Neural progenitor cell (in vitro differentiated cells): ENCODE measurements around the gene GIN1. TPM values are rescaled to one million over a fixed set of nuclear protein-coding genes. Genes with fewer than 3 reads are reported as not detected.

Experiments
- DNase-seq: peaks from one replicate; pipeline ENCODE4 v3.0.0-alpha.2; 2016; ENCODE audit warnings: low spot score
- H2AFZ ChIP-seq: fragments of 200-600 bp; sonication (generic); replicated peaks from 2 replicates; pipeline ENCODE4 v1.6.1; 2016; ENCODE audit warnings: antibody characterized with exemption
- H3F3A ChIP-seq: fragments of 200-600 bp; sonication (generic); 2 replicates; pipeline ENCODE4 v1.6.1; 2016; ENCODE audit warnings: antibody characterized with exemption, low read depth
- H3K27ac ChIP-seq: fragments of 200-600 bp; sonication (generic); 2 replicates; pipeline ENCODE4 v1.5.1; 2016; ENCODE audit warnings: mild to moderate bottlenecking
- H3K27me3 ChIP-seq: fragments of 200-600 bp; sonication (generic); 2 replicates; pipeline ENCODE4 v1.6.1; 2016; ENCODE audit warnings: mild to moderate bottlenecking, moderate library complexity
- H3K36me3 ChIP-seq: fragments of 200-600 bp; sonication (generic); 2 replicates; pipeline ENCODE4 v1.5.1; 2016
- H3K4me1 ChIP-seq: fragments of 200-600 bp; sonication (generic); 2 replicates; pipeline ENCODE4 v1.6.1; 2016; ENCODE audit warnings: mixed run types
- H3K4me2 ChIP-seq: fragments of 200-600 bp; sonication (generic); 2 replicates; pipeline ENCODE4 v1.6.1; 2016
- H3K4me3 ChIP-seq: fragments of 200-600 bp; sonication (generic); 2 replicates; pipeline ENCODE4 v1.5.1; 2016
- H3K79me2 ChIP-seq: fragments of 200-600 bp; sonication (generic); 2 replicates; pipeline ENCODE4 v1.6.1; 2016; ENCODE audit warnings: low read depth
- H3K9ac ChIP-seq: fragments of 200-600 bp; sonication (generic); 2 replicates; pipeline ENCODE4 v1.6.1; 2016
- H3K9me3 ChIP-seq: fragments of 200-600 bp; sonication (generic); 2 replicates; pipeline ENCODE4 v1.5.1; 2016; ENCODE audit warnings: low read depth
- H4K20me1 ChIP-seq: fragments of 200-600 bp; sonication (generic); 2 replicates; pipeline ENCODE4 v1.6.1; 2016; ENCODE audit warnings: low read depth
- H3K27ac Mint-ChIP-seq: 3 replicates; pipeline ENCODE4 v1.8.0; 2021; ENCODE audit warnings: mixed read lengths
- H3K27me3 Mint-ChIP-seq: 2 replicates; pipeline ENCODE4 v1.8.0; 2022; ENCODE audit warnings: low read depth, mild to moderate bottlenecking, inconsistent platforms, moderate library complexity, mixed read lengths; ENCODE audit not compliant: insufficient read depth
- H3K36me3 Mint-ChIP-seq: 3 replicates; pipeline ENCODE4 v1.8.0; 2021; ENCODE audit warnings: mixed read lengths
- H3K4me1 Mint-ChIP-seq: 3 replicates; pipeline ENCODE4 v1.8.0; 2021; ENCODE audit warnings: mixed read lengths
- H3K4me3 Mint-ChIP-seq: 3 replicates; pipeline ENCODE4 v1.8.0; 2021; ENCODE audit warnings: mild to moderate bottlenecking, moderate library complexity, mixed read lengths
- H3K9me3 Mint-ChIP-seq: 3 replicates; pipeline ENCODE4 v1.8.0; 2020; ENCODE audit warnings: mixed read lengths
- EZH2 ChIP-seq: fragments of 200-600 bp; sonication (generic); IDR thresholded peaks from 2 replicates; pipeline ENCODE4 v1.6.1; 2017; ENCODE audit warnings: antibody characterized with exemption, mild to moderate bottlenecking, moderate library complexity
- EZH2phosphoT487 ChIP-seq: fragments of 200-600 bp; sonication (generic); IDR thresholded peaks from 2 replicates; pipeline ENCODE4 v1.6.1; 2017; ENCODE audit warnings: antibody characterized with exemption
- total RNA-seq: library from RNA; depleted of rRNA; stranded (reverse); fragments of >200 nt; gene quantifications from 2 replicates; pipeline ENCODE4 v1.2.3, GENCODE V29; 2015; ENCODE audit warnings: low replicate concordance
- TF ChIP-seq, protein P1 (sequence below): fragments of 200-600 bp; sonication (generic); IDR thresholded peaks from 2 replicates; pipeline ENCODE4 v1.5.1; 2017; ENCODE audit warnings: antibody characterized with exemption, mild to moderate bottlenecking

Gene GIN1, protein sequence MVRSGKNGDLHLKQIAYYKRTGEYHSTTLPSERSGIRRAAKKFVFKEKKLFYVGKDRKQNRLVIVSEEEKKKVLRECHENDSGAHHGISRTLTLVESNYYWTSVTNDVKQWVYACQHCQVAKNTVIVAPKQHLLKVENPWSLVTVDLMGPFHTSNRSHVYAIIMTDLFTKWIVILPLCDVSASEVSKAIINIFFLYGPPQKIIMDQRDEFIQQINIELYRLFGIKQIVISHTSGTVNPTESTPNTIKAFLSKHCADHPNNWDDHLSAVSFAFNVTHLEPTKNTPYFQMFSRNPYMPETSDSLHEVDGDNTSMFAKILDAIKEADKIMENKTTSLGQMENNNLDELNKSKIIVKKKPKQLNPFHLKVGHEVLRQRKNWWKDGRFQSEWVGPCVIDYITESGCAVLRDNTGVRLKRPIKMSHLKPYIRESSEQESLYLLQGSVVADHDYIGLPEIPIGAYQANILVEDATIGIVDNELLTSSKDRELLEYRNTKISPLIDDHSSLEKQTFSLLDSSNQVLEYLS
- total RNA-seq, result 11.2 and 42.0 TPM in 2 replicates

DNA sequence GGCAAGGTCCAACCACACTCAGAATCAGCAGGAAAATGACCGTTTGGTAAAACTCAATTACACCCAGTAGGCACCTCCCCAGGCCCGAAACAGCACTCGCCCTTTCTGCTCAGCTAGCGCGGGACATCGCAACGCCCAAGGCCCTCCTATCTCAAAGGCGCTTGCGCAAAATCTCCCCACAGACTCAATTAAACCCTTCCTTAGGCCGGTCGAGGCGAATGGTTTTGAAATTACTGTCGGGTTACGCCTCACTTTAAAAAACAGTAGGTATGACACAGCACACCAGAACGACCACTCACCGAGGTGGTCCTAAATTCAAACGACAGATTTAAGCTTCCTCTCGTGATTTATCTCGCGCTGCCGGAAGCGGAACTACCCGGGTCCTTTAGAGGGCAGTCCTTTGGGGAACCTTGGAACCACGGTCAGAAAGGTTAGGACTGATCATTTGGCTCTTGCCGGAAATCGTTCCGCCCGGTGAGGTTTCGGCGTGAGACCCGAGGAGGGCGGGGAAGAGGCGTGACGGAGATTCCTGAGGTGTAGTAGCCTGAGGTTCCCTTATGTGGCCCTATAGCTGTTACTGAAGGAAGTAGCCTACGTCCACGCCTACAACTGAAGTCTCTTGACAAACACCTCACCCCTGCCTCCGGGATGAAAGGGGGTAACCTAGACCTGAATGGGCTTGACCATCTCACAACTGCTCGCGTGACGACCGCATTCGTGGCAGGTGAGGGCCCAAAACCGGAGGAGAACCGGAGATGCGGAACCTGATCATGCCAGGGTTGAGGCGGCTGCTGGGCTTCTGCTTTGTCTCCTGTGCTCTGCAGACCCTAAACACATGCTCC lies at the start of gene GIN1, which contains the start of gene PPIP5K2:
TSS of gene GIN1 (minus strand) at position 374 of the 842 bp plus-strand sequence. CDS start 11,431 bp downstream, outside the sequence.
TSS of gene PPIP5K2 (plus strand) at position 537 of the 842 bp plus-strand sequence. CDS start 9,289 bp downstream, outside the sequence.
- peak within 1 kb of the TSS; percentile 82 for H3K4me3 ChIP-seq
- peaks cover 3% of the 10 kb centered on the region for H3K36me3 Mint-ChIP-seq
- H3K27ac Mint-ChIP-seq, result peak within 1 kb of the TSS; percentile 100
- H2AFZ ChIP-seq, result peak within 1 kb of the TSS; percentile 94
- H3K4me3 Mint-ChIP-seq, result peak within 1 kb of the TSS; percentile 95
- H3F3A ChIP-seq, result peaks cover 14% of the 10 kb centered on the region
- H3K9me3 ChIP-seq, result no peaks in the 10 kb centered on the region
- peaks cover 23% of the 10 kb centered on the region for H3K4me1 Mint-ChIP-seq
- peak within 1 kb of the TSS; percentile 91 for H3K9ac ChIP-seq
- H3K4me1 ChIP-seq, result peaks cover 20% of the 10 kb centered on the region
- H3K9me3 Mint-ChIP-seq, result no peaks in the 10 kb centered on the region
- H3K27me3 Mint-ChIP-seq, result no peaks in the 10 kb centered on the region
- peak; percentile 97 for DNase-seq
- no peaks in the 10 kb centered on the region for H4K20me1 ChIP-seq
- TF ChIP-seq EZH2phosphoT487, result no peak
- TF ChIP-seq, protein P1, sequence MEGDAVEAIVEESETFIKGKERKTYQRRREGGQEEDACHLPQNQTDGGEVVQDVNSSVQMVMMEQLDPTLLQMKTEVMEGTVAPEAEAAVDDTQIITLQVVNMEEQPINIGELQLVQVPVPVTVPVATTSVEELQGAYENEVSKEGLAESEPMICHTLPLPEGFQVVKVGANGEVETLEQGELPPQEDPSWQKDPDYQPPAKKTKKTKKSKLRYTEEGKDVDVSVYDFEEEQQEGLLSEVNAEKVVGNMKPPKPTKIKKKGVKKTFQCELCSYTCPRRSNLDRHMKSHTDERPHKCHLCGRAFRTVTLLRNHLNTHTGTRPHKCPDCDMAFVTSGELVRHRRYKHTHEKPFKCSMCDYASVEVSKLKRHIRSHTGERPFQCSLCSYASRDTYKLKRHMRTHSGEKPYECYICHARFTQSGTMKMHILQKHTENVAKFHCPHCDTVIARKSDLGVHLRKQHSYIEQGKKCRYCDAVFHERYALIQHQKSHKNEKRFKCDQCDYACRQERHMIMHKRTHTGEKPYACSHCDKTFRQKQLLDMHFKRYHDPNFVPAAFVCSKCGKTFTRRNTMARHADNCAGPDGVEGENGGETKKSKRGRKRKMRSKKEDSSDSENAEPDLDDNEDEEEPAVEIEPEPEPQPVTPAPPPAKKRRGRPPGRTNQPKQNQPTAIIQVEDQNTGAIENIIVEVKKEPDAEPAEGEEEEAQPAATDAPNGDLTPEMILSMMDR, result no peak
- TF ChIP-seq EZH2, result no peak
- H3K27ac ChIP-seq, result peak within 1 kb of the TSS; percentile 97
- H3K27me3 ChIP-seq, result no peaks in the 10 kb centered on the region
- peaks cover 73% of the 10 kb centered on the region for H3K79me2 ChIP-seq
- peak within 1 kb of the TSS; percentile 90 for H3K4me2 ChIP-seq
- H3K36me3 ChIP-seq, result no peaks in the 10 kb centered on the region

DNA sequence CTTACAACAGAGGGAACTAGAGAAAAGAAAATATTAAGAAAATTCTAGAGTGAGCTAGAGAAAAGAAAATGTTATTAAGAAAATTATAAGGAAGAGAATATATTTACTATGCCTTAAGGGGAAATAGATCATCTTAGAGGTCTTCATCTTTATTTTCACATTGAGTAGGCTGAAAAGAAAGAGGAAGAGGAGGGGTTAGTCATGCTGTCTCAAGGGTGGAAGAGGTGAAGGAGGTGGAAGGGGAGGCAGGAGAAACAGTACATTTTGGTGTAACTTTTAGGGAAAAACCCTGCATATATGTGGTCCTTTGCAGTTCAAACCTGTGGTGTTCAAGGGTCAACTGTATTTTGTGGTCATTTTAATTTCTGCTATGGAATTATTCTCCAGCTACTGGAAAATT lies 46.8 kb upstream of the GIN1 start:
- Histone ChIP-seq H3K4me2 (no peak overlapping the region), H3K79me2 (no peaks in the 10 kb centered on the region), H3K27ac (no peak overlapping the region), H3K4me1 (no peaks in the 10 kb centered on the region), H3K9me3 (no peaks in the 10 kb centered on the region), H3K9ac (no peak overlapping the region), H4K20me1 (no peaks in the 10 kb centered on the region), H3F3A (no peaks in the 10 kb centered on the region), H3K36me3 (peaks cover 5% of the 10 kb centered on the region), H3K4me3 (no peak overlapping the region), H2AFZ (no peak overlapping the region), H3K27me3 (no peaks in the 10 kb centered on the region)
- no peak for DNase-seq
- Mint-ChIP-seq H3K4me3 (no peak overlapping the region), H3K9me3 (no peaks in the 10 kb centered on the region), H3K27me3 (no peaks in the 10 kb centered on the region), H3K36me3 (peaks cover 10% of the 10 kb centered on the region), H3K27ac (no peak overlapping the region), H3K4me1 (no peaks in the 10 kb centered on the region)
- TF ChIP-seq EZH2phosphoT487 (no peak), EZH2 (no peak)
- TF ChIP-seq, protein P1, result no peak

DNA sequence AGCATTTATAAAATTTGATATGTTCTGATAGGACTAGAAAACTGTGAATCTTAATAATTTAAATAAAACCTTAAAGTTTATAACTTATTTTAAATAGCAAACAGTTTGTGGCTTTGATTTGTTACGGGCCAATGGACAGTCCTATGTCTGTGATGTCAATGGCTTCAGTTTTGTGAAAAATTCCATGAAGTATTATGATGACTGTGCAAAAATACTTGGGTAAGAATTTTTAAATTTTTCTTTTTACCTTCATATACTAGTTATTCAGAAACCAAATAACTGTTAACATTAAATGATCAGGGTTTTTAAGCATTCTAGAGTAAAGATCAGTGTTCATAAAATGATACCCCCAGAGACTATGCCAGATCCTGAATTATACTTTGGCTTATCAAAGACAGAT lies 31.2 kb upstream of the GIN1 start:
- Mint-ChIP-seq H3K9me3 (no peaks in the 10 kb centered on the region), H3K4me3 (no peak overlapping the region), H3K36me3 (peaks cover 8% of the 10 kb centered on the region), H3K27ac (no peak overlapping the region), H3K27me3 (no peaks in the 10 kb centered on the region), H3K4me1 (no peaks in the 10 kb centered on the region)
- DNase-seq, result no peak
- H2AFZ ChIP-seq, result no peak overlapping the region
- H4K20me1 ChIP-seq, result no peaks in the 10 kb centered on the region
- no peak overlapping the region for H3K27ac ChIP-seq
- no peaks in the 10 kb centered on the region for H3K4me1 ChIP-seq
- H3K36me3 ChIP-seq, result no peaks in the 10 kb centered on the region
- H3K9ac ChIP-seq, result no peak overlapping the region
- H3K27me3 ChIP-seq, result no peaks in the 10 kb centered on the region
- H3K4me3 ChIP-seq, result no peak overlapping the region
- no peaks in the 10 kb centered on the region for H3K79me2 ChIP-seq
- TF ChIP-seq EZH2phosphoT487, result no peak
- TF ChIP-seq, protein P1, result no peak
- no peak for TF ChIP-seq EZH2
- no peaks in the 10 kb centered on the region for H3K9me3 ChIP-seq
- H3K4me2 ChIP-seq, result no peak overlapping the region
- H3F3A ChIP-seq, result no peaks in the 10 kb centered on the region
